ENCODE measurements around the gene BICRA.

The BICRA gene

GRCh38 chr19:47650700-47651099, 41.8 kb downstream of the BICRA start:
- no peak overlapping the region for H3K4me3 ChIP-seq (ENCODE audit: low read depth, low read length)
- TF ChIP-seq CTCF (IDR thresholded peaks at IDR 0.05; ENCODE audit: low read depth, low read length, missing control alignments) = no peak
- no peak for DNase-seq (ENCODE audit: low read depth)
- in situ Hi-C loops (cut with HindIII; ENCODE audit: low sequenced_read_pairs) = no loop called here

GRCh38 chr19:47651132-47651531, 42.2 kb downstream of the BICRA start:
- H3K4me3 ChIP-seq (ENCODE audit: low read depth, low read length) = no peak overlapping the region
- TF ChIP-seq CTCF (IDR thresholded peaks at IDR 0.05; ENCODE audit: low read depth, low read length, missing control alignments) = no peak
- no peak for DNase-seq (ENCODE audit: low read depth)
- in situ Hi-C loops (cut with HindIII; ENCODE audit: low sequenced_read_pairs) = no loop called here

- in situ Hi-C loops (cut with HindIII; ENCODE audit: low sequenced_read_pairs) = no loop called here
- DNase-seq (ENCODE audit: low read depth) = no peak
- no peak for TF ChIP-seq CTCF (IDR thresholded peaks at IDR 0.05; ENCODE audit: low read depth, low read length, missing control alignments)
- no peak overlapping the region for H3K4me3 ChIP-seq (ENCODE audit: low read depth, low read length)
Measured at GRCh38 chr19:47651691-47652090, 42.8 kb downstream of the BICRA start.

- in situ Hi-C loops (cut with HindIII; ENCODE audit: low sequenced_read_pairs) = no loop called here
- H3K4me3 ChIP-seq (ENCODE audit: low read depth, low read length) = no peak overlapping the region
- DNase-seq (ENCODE audit: low read depth) = no peak
- TF ChIP-seq CTCF (IDR thresholded peaks at IDR 0.05; ENCODE audit: low read depth, low read length, missing control alignments) = no peak
Measured at GRCh38 chr19:47652285-47652684, 43.4 kb downstream of the BICRA start.

- H3K4me3 ChIP-seq (ENCODE audit: low read depth, low read length) = no peak overlapping the region
- in situ Hi-C loops (cut with HindIII; ENCODE audit: low sequenced_read_pairs) = no loop called here
- no peak for TF ChIP-seq CTCF (IDR thresholded peaks at IDR 0.05; ENCODE audit: low read depth, low read length, missing control alignments)
- no peak for DNase-seq (ENCODE audit: low read depth)
Measured at GRCh38 chr19:47653856-47654255, 44.9 kb downstream of the BICRA start.

- H3K4me3 ChIP-seq (ENCODE audit: low read depth, low read length) = no peak overlapping the region
- DNase-seq (ENCODE audit: low read depth) = no peak
- in situ Hi-C loops (cut with HindIII; ENCODE audit: low sequenced_read_pairs) = loop anchor here (5.0 kb wide), 1 partner anchor 45 kb away; no protein-coding TSS in a partner anchor
- no peak for TF ChIP-seq CTCF (IDR thresholded peaks at IDR 0.05; ENCODE audit: low read depth, low read length, missing control alignments)
Measured at GRCh38 chr19:47657719-47658118, 48.8 kb downstream of the BICRA start.
